Ectodermal cell (in vitro differentiated cells): ENCODE data around the gene GABRR3.

Source experiments
- H3K27ac ChIP-seq: 2 replicates; pipeline ENCODE4 v1.7.0; 2013; ENCODE audit warnings: mild to moderate bottlenecking, low read depth, low read length; ENCODE audit not compliant: insufficient read depth, poor library complexity, severe bottlenecking
- H3K27me3 ChIP-seq: 2 replicates; pipeline ENCODE4 v1.7.0; 2013; ENCODE audit warnings: mild to moderate bottlenecking, low read length; ENCODE audit not compliant: insufficient read depth, control insufficient read depth, poor library complexity, severe bottlenecking
- H3K36me3 ChIP-seq: one replicate; pipeline ENCODE4 v1.7.0; 2013; ENCODE audit warnings: low read length; ENCODE audit not compliant: control insufficient read depth, insufficient read depth
- H3K4me1 ChIP-seq: one replicate; pipeline ENCODE4 v1.7.0; 2013; ENCODE audit warnings: low read length; ENCODE audit not compliant: control insufficient read depth, insufficient read depth
- H3K4me3 ChIP-seq: 2 replicates; pipeline ENCODE4 v1.7.0; 2013; ENCODE audit warnings: low read depth, low read length, control low read depth; ENCODE audit not compliant: insufficient read depth
- H3K9me3 ChIP-seq: 2 replicates; pipeline ENCODE4 v1.7.0; 2013; ENCODE audit warnings: mild to moderate bottlenecking, low read length, moderate library complexity; ENCODE audit not compliant: control insufficient read depth
- WGBS, 2 experiments: methylation state at CpG; one replicate each; pipeline ENCODE4 v1.1.7; 2013; ENCODE audit warnings: missing lambda C conversion rate in 2 of 2; 5-methylcytosine and 5-hydroxymethylcytosine counted together

GABRR3 gene

DNA sequence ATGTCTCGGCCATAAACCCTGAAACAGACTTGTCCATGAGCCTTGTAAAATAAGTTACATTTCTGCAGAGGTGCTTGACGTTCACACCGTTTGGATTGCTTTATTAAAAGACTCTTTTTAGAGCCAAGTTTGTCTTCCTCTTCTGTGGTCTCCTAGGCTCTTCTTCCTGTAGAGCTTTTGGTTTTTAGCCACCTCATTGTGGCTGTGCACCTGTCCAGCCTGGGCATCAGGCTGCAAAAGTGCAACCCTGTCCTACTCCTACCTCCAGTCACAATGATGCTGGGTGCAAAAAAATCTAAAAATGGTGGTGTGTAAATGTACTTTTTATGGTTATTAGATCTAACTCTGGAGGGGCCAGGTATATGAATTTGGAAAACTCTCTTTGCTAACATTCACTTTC is 60.1 kb downstream of the GABRR3 start:
- Histone ChIP-seq H3K36me3 (no peaks in the 10 kb centered on the region), H3K27me3 (peaks cover 24% of the 10 kb centered on the region), H3K4me3 (no peak overlapping the region), H3K27ac (no peak overlapping the region), H3K9me3 (no peaks in the 10 kb centered on the region), H3K4me1 (no peaks in the 10 kb centered on the region)
- WGBS, 2 experiments: 93% methylated on average over 3 of the region's 3 CpGs

DNA sequence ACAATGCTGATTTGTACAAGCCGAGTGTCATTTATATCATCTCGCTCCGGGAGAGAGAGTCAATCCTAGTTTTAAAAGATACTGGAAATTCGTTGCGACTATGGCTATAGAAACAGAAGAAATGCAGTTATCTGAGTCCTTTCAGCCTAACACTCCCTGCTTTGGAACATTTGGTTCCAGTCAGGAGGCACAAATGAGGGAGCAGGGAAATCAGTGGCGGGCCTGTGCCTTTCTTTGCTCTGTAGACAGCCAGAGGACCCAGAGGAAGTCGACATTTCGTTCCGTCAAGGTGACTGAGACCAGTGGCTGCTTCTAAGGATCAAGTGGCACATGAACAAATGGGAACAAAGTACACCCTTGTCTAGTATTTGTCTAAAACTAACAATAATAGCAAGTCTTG is 62.1 kb downstream of the GABRR3 start:
- Histone ChIP-seq H3K36me3 (no peaks in the 10 kb centered on the region), H3K9me3 (no peaks in the 10 kb centered on the region), H3K27ac (no peak overlapping the region), H3K4me1 (no peaks in the 10 kb centered on the region), H3K27me3 (peaks cover 24% of the 10 kb centered on the region), H3K4me3 (peak overlapping the region; percentile 65)
- WGBS, 2 experiments: 95 to 97% methylated on average over 9 of the region's 9 CpGs

DNA sequence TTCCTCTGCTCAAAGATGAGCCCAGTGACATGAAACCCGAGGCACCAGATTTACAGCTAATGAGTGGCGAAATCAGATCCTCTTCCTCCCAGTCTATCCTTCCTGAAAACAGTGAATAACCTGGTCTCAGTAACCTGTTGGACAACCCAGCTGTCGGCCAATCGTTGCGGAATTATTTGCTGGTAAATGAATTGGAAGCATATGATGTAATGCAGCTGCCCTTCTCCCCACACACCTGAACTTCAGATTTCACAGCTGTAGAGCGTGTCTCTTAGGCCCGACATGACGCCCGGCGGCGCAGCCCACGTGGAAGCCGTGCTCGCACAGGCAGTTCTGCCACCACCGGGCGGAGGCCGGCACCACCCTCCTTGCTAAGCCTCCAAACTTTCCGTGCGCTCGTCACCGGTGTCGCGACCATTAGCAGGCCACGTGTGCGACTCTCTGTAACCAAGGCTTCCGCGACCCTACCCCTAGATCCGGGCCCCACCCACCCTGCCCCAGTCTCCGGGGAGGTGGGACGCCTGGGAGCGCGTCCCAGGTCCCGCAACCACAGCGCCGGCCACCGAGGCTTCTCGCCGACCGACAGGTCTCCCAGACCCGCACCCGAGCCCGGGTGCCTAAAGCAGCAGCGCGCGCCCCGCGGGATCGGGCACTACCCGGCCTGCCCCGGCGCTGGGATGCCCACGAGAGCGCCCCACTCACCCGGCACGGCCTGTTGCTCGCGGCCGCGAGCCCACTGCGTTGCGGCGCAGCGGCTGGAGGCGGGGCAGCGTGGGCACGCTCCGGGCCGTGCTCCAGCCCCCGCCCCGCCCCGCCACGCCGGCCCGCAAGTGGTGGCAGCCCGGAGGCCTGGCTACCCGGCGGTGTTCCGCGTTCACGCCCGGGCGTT is 63.2 kb downstream of the GABRR3 start, which contains the start of gene RIOX2:
Gene RIOX2, minus strand, starts transcription at position 753 of the 889 bp plus-strand sequence. CDS start 4,838 bp downstream, outside the sequence.
- Histone ChIP-seq H3K4me3 (peak within 1 kb of the TSS; percentile 65), H3K36me3 (no peaks in the 10 kb centered on the region), H3K27ac (no peak within 1 kb of the TSS), H3K27me3 (peaks cover 24% of the 10 kb centered on the region), H3K4me1 (no peaks in the 10 kb centered on the region), H3K9me3 (no peaks in the 10 kb centered on the region)
- WGBS, 2 experiments: 5% methylated on average over 80 to 82 of the region's 82 CpGs

DNA sequence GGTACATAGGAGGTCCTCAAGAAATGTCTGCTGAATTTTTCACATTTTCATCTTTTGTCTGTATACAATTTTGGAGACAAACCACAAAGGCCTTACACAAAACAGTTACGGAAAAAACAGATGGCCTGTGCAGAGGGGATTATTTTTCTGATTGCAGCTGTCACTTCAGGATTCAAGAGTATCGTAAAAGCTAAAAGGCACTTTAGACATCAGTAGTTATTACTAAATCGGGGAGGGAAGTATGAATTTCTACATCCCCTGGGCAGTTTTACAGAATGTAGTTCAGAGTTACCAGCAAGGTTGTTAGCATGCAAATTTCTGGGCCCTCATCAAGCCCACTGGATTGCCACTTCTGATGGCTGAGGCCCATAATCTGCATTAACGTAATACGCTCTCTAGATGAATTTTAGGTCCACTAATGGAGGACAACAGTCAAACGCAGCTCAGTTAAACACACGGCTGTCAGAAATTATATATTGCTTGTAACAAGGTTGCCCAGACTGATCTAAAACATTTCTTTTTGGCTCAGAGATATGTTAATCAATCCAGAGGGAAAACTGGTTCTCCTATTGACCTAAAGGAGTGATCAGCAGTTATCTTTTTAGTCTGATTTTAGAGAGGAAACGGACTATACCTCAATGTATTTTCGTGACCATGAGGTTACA is 64.0 kb downstream of the GABRR3 start:
- WGBS, 2 experiments: 93 to 94% methylated on average over 9 of the region's 9 CpGs
- Histone ChIP-seq H3K27me3 (peaks cover 24% of the 10 kb centered on the region), H3K36me3 (no peaks in the 10 kb centered on the region), H3K4me1 (no peaks in the 10 kb centered on the region), H3K4me3 (peak overlapping the region; percentile 65), H3K27ac (no peak overlapping the region), H3K9me3 (no peaks in the 10 kb centered on the region)

DNA sequence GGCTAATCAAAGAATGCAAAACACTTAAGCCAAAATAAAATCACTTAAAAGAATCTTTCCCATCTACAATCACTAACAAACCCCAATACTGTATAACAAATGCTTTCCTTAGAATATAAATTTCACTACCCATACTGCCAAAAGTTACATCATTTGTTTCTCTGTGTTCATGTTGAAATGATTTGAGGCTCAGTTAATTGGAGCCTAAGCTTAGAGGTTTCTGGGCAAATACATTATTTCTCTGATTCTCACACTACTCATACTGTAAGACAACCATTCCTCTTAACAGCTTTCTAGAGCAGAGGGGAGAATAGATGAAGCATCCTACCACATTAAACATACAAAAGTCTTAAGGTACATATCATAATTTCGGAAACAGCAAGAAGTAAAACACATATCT is 65.0 kb downstream of the GABRR3 start:
- Histone ChIP-seq H3K9me3 (no peaks in the 10 kb centered on the region), H3K4me1 (no peaks in the 10 kb centered on the region), H3K4me3 (no peak overlapping the region), H3K36me3 (no peaks in the 10 kb centered on the region), H3K27ac (no peak overlapping the region), H3K27me3 (peaks cover 24% of the 10 kb centered on the region)
- WGBS, 2 experiments: no CpG with 5 or more reads among the region's 1 CpG

DNA sequence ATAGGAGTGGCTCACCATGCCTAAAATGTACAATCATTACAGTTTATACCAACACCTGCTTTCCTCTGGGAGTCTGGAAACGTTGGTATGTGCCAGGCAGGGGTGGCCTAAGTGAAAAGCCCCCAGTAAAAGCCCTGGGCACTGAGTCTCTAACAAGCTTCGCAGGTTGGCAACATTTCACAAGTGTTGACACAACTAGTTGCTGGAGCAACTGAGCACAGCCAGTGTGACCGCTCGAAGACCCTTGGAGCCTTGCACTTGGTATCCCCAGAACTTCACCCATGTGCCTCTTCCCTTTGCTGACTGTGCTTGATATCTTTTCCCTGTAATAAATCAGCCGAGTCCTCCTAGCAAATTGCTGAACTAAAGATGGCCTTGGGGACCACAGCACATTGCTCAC is 65.6 kb downstream of the GABRR3 start:
- Histone ChIP-seq H3K9me3 (no peaks in the 10 kb centered on the region), H3K4me1 (no peaks in the 10 kb centered on the region), H3K4me3 (no peak overlapping the region), H3K36me3 (no peaks in the 10 kb centered on the region), H3K27ac (no peak overlapping the region), H3K27me3 (peaks cover 24% of the 10 kb centered on the region)
- 91 to 92% methylated on average over 5 of the region's 5 CpGs for WGBS, 2 experiments

DNA sequence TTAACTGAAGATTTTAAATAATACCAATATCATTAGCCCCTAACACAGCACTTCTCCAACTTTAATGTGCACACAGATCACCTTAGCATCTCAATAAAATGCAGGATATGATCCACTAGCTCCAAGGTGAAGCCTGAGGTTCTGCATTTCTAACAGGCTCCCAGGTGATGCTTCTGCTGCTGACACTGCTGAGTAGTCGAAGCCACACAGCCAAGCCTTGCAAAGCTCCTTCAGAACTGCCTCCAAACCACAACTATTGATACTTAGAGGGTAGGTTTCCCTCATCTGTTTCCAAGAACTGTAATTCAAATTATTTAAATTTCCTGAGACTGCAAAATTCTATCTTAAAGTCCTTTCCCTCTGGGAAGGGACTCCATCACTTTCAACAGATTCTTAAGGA is 66.7 kb downstream of the GABRR3 start:
- Histone ChIP-seq H3K9me3 (no peaks in the 10 kb centered on the region), H3K27ac (no peak overlapping the region), H3K27me3 (peaks cover 22% of the 10 kb centered on the region), H3K36me3 (no peaks in the 10 kb centered on the region), H3K4me1 (no peaks in the 10 kb centered on the region), H3K4me3 (no peak overlapping the region)
- WGBS, 2 experiments: 91 to 96% methylated on average over 1 of the region's 1 CpG

DNA sequence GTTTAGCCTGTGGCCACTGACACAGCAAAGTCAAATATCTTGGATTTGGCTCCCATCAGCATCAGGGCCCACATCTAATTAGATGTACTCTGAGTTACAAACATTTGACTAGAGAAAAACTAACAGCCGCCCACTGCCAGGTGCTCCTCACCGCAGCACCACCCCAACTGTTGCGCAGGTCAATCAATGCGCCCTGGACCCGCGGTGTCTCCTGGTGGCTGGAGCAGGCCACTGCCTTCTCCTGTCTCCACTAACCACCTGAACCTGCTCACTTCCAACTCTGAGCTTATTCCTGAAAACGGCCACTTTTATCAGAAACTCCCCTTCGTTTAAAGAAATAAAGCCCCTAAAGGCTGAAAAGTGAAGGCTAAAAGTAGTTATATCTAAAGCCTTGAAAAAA is 67.1 kb downstream of the GABRR3 start:
- H3K27me3 ChIP-seq: peaks cover 18% of the 10 kb centered on the region
- H3K4me1 ChIP-seq: no peaks in the 10 kb centered on the region
- no peaks in the 10 kb centered on the region for H3K36me3 ChIP-seq
- H3K27ac ChIP-seq: no peak overlapping the region
- H3K4me3 ChIP-seq: no peak overlapping the region
- WGBS, 2 experiments: 89 to 90% methylated on average over 8 of the region's 8 CpGs
- no peaks in the 10 kb centered on the region for H3K9me3 ChIP-seq

DNA sequence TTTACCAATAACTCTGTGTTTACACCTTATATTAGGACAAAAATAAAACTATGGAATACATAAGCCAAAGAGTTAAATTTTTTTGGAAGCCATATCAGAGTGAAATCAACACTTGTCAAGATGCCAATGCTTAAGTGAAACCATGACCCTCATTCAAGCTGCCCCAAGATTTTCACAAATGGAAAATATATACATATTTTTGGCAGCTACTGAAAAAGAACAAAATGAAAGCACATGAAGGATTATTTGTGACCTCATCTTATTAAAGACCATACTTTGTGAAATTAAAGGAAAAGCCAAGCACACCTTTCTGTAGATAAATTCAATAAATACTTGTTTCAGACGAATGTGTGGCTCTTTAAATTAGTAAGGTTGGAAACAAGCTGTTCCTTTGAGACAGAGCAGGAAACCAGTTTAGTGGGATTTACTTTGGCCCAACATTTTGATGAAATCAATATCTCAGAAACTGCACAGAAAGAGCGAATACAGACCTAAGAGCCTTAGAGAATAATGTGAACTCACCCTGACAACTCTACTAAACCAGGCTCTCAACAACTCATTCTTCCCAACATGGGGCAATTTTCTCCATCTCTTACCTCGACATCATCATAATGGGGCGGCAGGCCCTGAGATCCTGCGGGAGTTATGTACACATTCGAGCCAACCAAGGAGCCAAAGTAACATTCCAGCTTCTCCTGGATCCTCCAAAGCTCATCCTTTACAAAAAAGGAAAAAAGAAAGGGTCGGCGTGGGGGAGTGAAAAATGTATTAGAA is 73.9 kb downstream of the GABRR3 start:
- Histone ChIP-seq H3K4me1 (no peaks in the 10 kb centered on the region), H3K27me3 (no peaks in the 10 kb centered on the region), H3K4me3 (no peak overlapping the region), H3K9me3 (no peaks in the 10 kb centered on the region), H3K36me3 (no peaks in the 10 kb centered on the region), H3K27ac (no peak overlapping the region)
- WGBS, 2 experiments: 93 to 94% methylated on average over 6 of the region's 8 CpGs

DNA sequence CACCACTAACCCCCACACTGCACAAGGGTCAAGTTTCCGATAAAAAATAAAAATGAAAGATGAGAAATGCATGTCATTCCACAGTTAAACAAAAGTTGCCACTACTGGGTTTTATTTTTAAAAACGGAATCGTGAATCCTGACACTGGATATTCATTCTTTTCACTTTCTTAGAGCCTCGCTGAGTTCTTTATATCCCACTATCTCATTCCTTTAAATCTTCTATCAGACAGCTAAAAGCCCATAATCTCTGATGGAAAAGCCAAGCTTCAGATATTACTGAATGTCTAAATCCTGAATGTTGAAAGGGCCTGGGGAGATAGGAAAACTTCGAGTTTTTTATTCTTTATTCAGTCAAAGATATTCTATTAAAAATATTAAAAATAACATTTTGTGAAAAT is 74.6 kb downstream of the GABRR3 start:
- Histone ChIP-seq H3K36me3 (no peaks in the 10 kb centered on the region), H3K4me3 (no peak overlapping the region), H3K4me1 (no peaks in the 10 kb centered on the region), H3K9me3 (no peaks in the 10 kb centered on the region), H3K27ac (no peak overlapping the region), H3K27me3 (no peaks in the 10 kb centered on the region)
- 91 to 93% methylated on average over 4 of the region's 5 CpGs for WGBS, 2 experiments
